Glutamatergic neuron (in vitro differentiated cells): ENCODE results near the gene STOML2. TPM values are rescaled to one million over a fixed set of nuclear protein-coding genes. Genes with fewer than 3 reads are reported as not detected.
"Not testable (repeated sequence)": the region's sequence is repeated elsewhere in the genome, so short reads cannot be mapped to it uniquely, and the experiment has no call there.

Source experiments
- DNase-seq: peaks from one replicate; pipeline ENCODE4 v3.0.0; 2022
- H3K27ac Mint-ChIP-seq: one replicate; pipeline ENCODE4 v1.8.0; 2020; ENCODE audit warnings: mild to moderate bottlenecking, mixed read lengths, inconsistent platforms; ENCODE audit not compliant: unreplicated experiment
- H3K27me3 Mint-ChIP-seq: one replicate; pipeline ENCODE4 v1.8.0; 2020; ENCODE audit warnings: mild to moderate bottlenecking, moderate library complexity, mixed read lengths, inconsistent platforms; ENCODE audit not compliant: unreplicated experiment
- H3K36me3 Mint-ChIP-seq: one replicate; pipeline ENCODE4 v1.8.0; 2020; ENCODE audit warnings: mild to moderate bottlenecking, mixed read lengths, inconsistent platforms; ENCODE audit not compliant: unreplicated experiment
- H3K4me1 Mint-ChIP-seq: one replicate; pipeline ENCODE4 v1.8.0; 2020; ENCODE audit warnings: mild to moderate bottlenecking, low read depth, mixed read lengths, inconsistent platforms; ENCODE audit not compliant: unreplicated experiment
- H3K4me3 Mint-ChIP-seq: one replicate; pipeline ENCODE4 v1.8.0; 2020; ENCODE audit warnings: mild to moderate bottlenecking, mixed read lengths, inconsistent platforms; ENCODE audit not compliant: unreplicated experiment
- H3K9me3 Mint-ChIP-seq: one replicate; pipeline ENCODE4 v1.8.0; 2020; ENCODE audit warnings: mild to moderate bottlenecking, moderate library complexity, mixed read lengths, inconsistent platforms; ENCODE audit not compliant: unreplicated experiment
- long read RNA-seq: library from polyadenylated mRNA; unstranded; transcript quantifications from one replicate; pipeline ENCODE4 v2.0.0, GENCODE V29; 2020; ENCODE audit not compliant: unreplicated experiment
- total RNA-seq: library from RNA; stranded (reverse); fragmentation: NEBNext Ultra II Directional; extraction: Animal tissue kit (Norgen Biotek cat#: 25700); gene quantifications from one replicate; pipeline ENCODE4 v1.2.1, GENCODE V29; 2021; ENCODE audit not compliant: unreplicated experiment
- TF ChIP-seq, protein P1 (sequence below): fragments of 200-600 bp; sonication (generic); IDR thresholded peaks from one replicate; pipeline ENCODE4 v1.5.0; 2021; ENCODE audit not compliant: partially characterized antibody, unreplicated experiment

Gene STOML2, protein sequence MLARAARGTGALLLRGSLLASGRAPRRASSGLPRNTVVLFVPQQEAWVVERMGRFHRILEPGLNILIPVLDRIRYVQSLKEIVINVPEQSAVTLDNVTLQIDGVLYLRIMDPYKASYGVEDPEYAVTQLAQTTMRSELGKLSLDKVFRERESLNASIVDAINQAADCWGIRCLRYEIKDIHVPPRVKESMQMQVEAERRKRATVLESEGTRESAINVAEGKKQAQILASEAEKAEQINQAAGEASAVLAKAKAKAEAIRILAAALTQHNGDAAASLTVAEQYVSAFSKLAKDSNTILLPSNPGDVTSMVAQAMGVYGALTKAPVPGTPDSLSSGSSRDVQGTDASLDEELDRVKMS
- 73.0 TPM for total RNA-seq
- long read RNA-seq, transcript STOML2-201 (10 exons, 1,278 nt): major isoform, 98 of 119 reads
- long read RNA-seq, partial matches to known transcripts: 12 of 119 reads
- long read RNA-seq, other reads (novel, unspliced or antisense): 5 of 119 reads

DNA sequence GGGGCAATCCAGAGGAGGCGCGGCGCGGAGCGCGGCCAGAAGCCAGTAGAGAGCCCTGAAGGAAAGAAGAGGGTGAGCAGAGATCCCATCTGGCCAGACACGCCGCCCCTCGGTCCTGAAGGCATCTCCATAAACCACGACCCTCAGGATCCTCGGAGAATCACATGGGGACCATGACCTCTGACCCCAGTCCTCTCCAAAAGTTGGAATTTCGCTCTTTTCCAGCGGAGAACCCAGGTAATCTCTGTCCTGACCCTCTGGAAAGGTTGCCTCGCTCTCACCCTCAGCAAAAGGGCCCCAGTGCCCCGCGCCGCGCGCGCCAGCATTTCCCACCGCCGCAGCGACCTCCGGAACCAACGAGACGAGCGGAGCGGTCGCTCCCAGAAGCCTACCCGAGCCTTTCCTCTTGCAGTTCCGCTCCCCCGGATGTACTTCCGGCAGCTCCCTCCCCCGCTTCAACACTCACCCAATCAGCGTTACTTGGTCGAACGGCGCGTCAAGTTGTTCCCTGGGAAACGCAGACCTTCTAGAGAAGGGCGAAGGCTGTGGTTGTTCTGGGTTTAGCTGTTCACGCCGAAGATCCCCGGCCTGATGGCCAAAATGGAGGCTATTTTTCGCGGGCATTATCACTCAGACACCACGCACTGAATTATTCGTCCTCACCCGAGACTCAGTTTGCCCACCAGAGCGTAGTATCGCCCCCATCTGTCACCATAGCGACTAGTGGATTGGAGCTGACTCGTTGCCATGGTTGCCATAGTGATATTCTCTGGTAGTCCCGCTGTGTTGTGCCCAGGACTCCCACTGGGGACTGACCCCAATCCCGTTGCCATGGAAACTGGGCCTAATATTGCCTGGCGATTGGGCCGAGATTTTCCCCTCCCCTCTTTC lies at the start of gene STOML2:
Gene STOML2 (minus strand): TSS at position 363 of the 891 bp plus-strand sequence. CDS start 37 bp downstream, at position 326.
- H3K36me3 Mint-ChIP-seq: no peaks in the 10 kb centered on the region
- TF ChIP-seq, protein P1, sequence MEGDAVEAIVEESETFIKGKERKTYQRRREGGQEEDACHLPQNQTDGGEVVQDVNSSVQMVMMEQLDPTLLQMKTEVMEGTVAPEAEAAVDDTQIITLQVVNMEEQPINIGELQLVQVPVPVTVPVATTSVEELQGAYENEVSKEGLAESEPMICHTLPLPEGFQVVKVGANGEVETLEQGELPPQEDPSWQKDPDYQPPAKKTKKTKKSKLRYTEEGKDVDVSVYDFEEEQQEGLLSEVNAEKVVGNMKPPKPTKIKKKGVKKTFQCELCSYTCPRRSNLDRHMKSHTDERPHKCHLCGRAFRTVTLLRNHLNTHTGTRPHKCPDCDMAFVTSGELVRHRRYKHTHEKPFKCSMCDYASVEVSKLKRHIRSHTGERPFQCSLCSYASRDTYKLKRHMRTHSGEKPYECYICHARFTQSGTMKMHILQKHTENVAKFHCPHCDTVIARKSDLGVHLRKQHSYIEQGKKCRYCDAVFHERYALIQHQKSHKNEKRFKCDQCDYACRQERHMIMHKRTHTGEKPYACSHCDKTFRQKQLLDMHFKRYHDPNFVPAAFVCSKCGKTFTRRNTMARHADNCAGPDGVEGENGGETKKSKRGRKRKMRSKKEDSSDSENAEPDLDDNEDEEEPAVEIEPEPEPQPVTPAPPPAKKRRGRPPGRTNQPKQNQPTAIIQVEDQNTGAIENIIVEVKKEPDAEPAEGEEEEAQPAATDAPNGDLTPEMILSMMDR: no peak

DNA sequence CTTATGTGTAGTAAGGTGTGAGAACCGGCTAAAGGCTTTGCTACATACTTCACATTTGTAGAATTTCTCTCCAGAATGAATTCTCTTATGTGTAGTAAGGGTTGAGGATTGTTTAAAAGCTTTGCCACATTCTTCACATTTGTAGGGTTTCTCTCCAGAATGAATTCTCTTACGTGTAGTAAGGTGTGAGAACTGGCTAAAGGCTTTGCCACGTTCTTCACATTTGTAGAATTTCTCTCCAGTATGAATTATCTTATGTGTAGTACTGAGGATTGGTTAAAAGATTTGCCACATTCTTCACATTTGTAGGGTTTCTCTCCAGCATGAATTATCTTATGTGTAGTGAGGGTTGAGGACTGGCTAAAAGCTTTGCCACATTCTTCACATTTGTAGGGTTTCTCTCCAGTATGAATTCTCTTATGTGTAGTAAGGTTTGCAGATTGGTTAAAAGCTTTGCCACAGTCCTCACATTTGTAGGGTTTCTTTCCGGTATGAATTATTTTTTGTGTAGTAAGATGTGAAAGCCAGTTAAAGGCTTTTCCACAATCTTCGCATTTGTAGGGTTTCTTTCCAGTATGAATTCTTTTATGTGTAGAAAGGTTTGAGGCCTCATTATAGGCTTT lies 45.1 kb upstream of the STOML2 start:
- not testable (repeated sequence) for DNase-seq, H3K27ac Mint-ChIP-seq, H3K4me3 Mint-ChIP-seq, H3K27me3 Mint-ChIP-seq, H3K4me1 Mint-ChIP-seq
- Mint-ChIP-seq H3K36me3 (peaks cover 16% of the 10 kb centered on the region), H3K9me3 (peaks cover 12% of the 10 kb centered on the region)

More for the DNA sequence above, at the start of gene STOML2:
- Mint-ChIP-seq H3K9me3 (peaks cover 12% of the 10 kb centered on the region), H3K4me3 (peak within 1 kb of the TSS; percentile 96), H3K27ac (peak within 1 kb of the TSS; percentile 86), H3K27me3 (peaks cover 8% of the 10 kb centered on the region), H3K4me1 (peaks cover 22% of the 10 kb centered on the region)
- peak; percentile 89 for DNase-seq

DNA sequence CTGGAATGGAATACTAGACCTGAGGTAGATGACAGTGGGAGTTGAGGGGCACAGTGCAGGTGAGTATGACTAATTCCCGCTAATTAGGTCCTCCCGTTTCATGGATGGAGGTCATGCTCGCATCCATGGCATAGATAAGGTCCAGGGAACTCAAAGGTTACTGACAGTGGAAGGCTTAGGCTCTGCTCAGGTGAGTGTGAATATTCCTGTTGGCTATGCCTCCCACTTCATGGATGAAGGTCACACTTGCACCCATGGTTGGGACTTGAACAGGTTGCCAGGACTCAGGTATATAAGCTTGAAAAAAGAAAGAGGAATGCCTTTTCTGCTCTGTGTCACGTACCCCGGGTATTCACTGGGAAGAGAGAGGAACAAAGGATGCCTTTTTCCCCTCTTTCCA lies 39.1 kb upstream of the STOML2 start:
- Mint-ChIP-seq H3K4me1 (no peaks in the 10 kb centered on the region), H3K4me3 (no peak overlapping the region), H3K27me3 (peaks cover 3% of the 10 kb centered on the region), H3K27ac (no peak overlapping the region), H3K9me3 (peaks cover 2% of the 10 kb centered on the region), H3K36me3 (peaks cover 8% of the 10 kb centered on the region)
- DNase-seq: no peak
- TF ChIP-seq, protein P1: no peak

DNA sequence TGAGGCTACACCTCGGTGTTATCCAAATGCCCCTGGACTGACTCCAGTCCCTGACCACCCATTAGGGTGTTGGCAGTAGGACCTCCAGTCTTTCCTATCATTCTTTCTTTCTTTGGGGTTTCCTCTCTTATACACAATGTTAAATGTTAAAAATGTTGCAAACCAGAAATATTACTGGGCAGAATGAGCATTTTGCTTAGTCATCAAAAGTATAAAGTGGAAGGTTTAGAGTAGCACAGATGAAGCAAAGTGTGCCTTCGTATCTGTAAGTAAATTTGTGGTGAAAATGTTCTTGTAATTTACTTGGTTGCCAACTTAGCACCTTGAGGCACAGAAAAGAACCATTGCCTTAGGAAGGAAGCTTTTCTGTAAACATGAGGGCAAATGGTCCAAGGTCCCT lies 37.2 kb upstream of the STOML2 start:
- H3K4me3 Mint-ChIP-seq: no peak overlapping the region
- H3K4me1 Mint-ChIP-seq: no peaks in the 10 kb centered on the region
- peaks cover 8% of the 10 kb centered on the region for H3K36me3 Mint-ChIP-seq
- TF ChIP-seq, protein P1: no peak
- H3K27me3 Mint-ChIP-seq: peaks cover 3% of the 10 kb centered on the region
- DNase-seq: no peak
- peaks cover 2% of the 10 kb centered on the region for H3K9me3 Mint-ChIP-seq
- H3K27ac Mint-ChIP-seq: no peak overlapping the region

DNA sequence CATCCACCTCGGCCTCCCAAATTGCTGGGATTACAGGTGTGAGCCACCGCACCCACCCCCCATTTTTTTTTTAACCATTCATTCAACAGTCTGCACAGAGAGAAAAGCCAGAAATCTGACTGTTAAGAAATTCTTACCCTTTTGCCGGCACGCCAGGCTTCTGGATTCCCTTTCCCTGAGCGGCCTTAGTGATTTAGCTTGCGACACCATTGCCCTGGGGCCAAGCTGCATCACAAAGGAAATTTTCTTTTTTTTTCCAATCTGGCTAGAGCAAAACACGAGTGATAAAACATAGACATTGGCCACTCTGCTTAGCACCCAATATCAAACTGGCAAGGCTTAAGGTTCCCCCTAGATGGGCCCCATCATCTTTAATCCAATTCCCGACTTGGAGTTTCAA lies 33.9 kb upstream of the STOML2 start:
- peaks cover 3% of the 10 kb centered on the region for H3K27me3 Mint-ChIP-seq
- H3K36me3 Mint-ChIP-seq: peaks cover 17% of the 10 kb centered on the region
- no peaks in the 10 kb centered on the region for H3K4me1 Mint-ChIP-seq
- peaks cover 2% of the 10 kb centered on the region for H3K9me3 Mint-ChIP-seq
- no peak for DNase-seq
- TF ChIP-seq, protein P1: no peak
- H3K4me3 Mint-ChIP-seq: no peak overlapping the region
- H3K27ac Mint-ChIP-seq: no peak overlapping the region
